H1 (cell line): ENCODE measurements around the gene ME3. TPM values are rescaled to one million over a fixed set of nuclear protein-coding genes. Genes with fewer than 3 reads are reported as not detected.

Experiments
- ASH2L ChIP-seq: fragments of 200-600, 300-600 bp; sonication (generic); IDR thresholded peaks from one replicate; pipeline ENCODE4 v1.7.1; 2017; ENCODE audit warnings: low read length
- BACH1 ChIP-seq: IDR thresholded peaks from 2 replicates; pipeline ENCODE4 v1.6.1; 2012; ENCODE audit warnings: low read length, improper control_type of control experiment
- KDM1A ChIP-seq: fragments of 200-600, 300-600 bp; sonication (generic); IDR thresholded peaks from 2 replicates; pipeline ENCODE4 v1.7.1; 2016; ENCODE audit warnings: mild to moderate bottlenecking, low read length, borderline replicate concordance
- POLR2AphosphoS5 ChIP-seq: IDR thresholded peaks from 2 replicates; pipeline ENCODE4 v1.6.1; 2011; ENCODE audit warnings: low read depth, low read length
- SP2 ChIP-seq: IDR thresholded peaks from 2 replicates; pipeline ENCODE4 v1.6.1; 2012; ENCODE audit warnings: mild to moderate bottlenecking, low read length, inconsistent platforms
- polyA plus RNA-seq, 7 experiments: library from polyadenylated mRNA; depleted of rRNA in 3 of 7; stranded (reverse) in 5 of 7; unstranded in 2 of 7; fragments of >200 nt in 5 of 7; fragments of 200-250 nt in 2 of 7; gene quantifications; 1 replicate in 5 of 7; 2 replicates in 1 of 7; 4 replicates in 1 of 7; pipeline versions ENCODE4 v1.2.1 to v1.2.3, GENCODE V29; 2011 to 2013; ENCODE audit warnings: missing spikeins in 2 of 7, mixed read lengths in 2 of 7
- total RNA-seq: library from RNA; stranded (reverse); fragmentation: NEBNext Ultra II Directional; extraction: Animal tissue kit (Norgen Biotek cat#: 25700); gene quantifications from 2 replicates; pipeline ENCODE4 v1.2.1, GENCODE V29; 2021
- TF ChIP-seq, protein P1 (sequence below): IDR thresholded peaks from 2 replicates; pipeline ENCODE4 v1.6.1; 2011; ENCODE audit warnings: low read length, improper control_type of control experiment

The ME3 gene
- total and polyA plus RNA-seq, 2 of the 8 experiments (the other 6 are each of a cell fraction or from before 2014, with no cell fraction given), result 1.5 to 2.8 TPM

DNA sequence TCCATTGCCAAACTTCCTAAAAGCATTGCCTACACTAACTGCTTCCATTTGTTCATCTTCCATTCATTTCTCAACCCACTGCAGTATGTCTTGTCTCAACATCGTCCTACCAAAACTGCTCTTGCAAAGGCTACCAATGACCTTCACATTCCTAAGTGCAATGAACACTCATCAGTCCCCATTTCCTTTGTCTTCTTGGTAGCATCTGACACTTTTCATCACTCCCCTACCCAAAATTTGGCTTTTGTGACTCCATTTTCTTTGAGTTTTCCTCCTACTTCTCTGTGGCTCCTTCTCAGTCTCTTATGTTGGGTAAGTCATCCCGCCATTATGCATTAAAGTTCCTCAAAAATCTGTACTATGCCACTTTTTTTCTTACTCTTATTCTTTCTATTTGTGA is 162.3 kb downstream of the ME3 start (continued):
- TF ChIP-seq, protein P1, sequence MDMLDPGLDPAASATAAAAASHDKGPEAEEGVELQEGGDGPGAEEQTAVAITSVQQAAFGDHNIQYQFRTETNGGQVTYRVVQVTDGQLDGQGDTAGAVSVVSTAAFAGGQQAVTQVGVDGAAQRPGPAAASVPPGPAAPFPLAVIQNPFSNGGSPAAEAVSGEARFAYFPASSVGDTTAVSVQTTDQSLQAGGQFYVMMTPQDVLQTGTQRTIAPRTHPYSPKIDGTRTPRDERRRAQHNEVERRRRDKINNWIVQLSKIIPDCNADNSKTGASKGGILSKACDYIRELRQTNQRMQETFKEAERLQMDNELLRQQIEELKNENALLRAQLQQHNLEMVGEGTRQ, result no peak
- TF ChIP-seq KDM1A, result no peak
- TF ChIP-seq POLR2AphosphoS5, result no peak
- no peak for TF ChIP-seq BACH1
- no peak for TF ChIP-seq SP2
- no peak for TF ChIP-seq ASH2L
